GM12875 (cell line): ENCODE data around the gene EPN3.

Source experiments
- H3K4me3 ChIP-seq: one replicate; pipeline ENCODE4 v1.5.1; 2011; ENCODE audit warnings: low read depth, low read length, control low read depth
- TF ChIP-seq, protein P1 (sequence below): IDR thresholded peaks from 2 replicates; pipeline ENCODE4 v1.5.1; 2011; ENCODE audit warnings: low read depth, mild to moderate bottlenecking, control low read depth, inconsistent platforms, low read length, moderate library complexity, borderline replicate concordance; ENCODE audit not compliant: insufficient read depth

Gene EPN3

GRCh38 chr17:50583641-50584040, 51.1 kb downstream of the EPN3 start:
- H3K4me3 ChIP-seq: no peak overlapping the region
- TF ChIP-seq, protein P1, sequence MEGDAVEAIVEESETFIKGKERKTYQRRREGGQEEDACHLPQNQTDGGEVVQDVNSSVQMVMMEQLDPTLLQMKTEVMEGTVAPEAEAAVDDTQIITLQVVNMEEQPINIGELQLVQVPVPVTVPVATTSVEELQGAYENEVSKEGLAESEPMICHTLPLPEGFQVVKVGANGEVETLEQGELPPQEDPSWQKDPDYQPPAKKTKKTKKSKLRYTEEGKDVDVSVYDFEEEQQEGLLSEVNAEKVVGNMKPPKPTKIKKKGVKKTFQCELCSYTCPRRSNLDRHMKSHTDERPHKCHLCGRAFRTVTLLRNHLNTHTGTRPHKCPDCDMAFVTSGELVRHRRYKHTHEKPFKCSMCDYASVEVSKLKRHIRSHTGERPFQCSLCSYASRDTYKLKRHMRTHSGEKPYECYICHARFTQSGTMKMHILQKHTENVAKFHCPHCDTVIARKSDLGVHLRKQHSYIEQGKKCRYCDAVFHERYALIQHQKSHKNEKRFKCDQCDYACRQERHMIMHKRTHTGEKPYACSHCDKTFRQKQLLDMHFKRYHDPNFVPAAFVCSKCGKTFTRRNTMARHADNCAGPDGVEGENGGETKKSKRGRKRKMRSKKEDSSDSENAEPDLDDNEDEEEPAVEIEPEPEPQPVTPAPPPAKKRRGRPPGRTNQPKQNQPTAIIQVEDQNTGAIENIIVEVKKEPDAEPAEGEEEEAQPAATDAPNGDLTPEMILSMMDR: no peak

GRCh38 chr17:50584116-50584515, 51.6 kb downstream of the EPN3 start:
- TF ChIP-seq, protein P1: no peak

GRCh38 chr17:50584749-50585148, 52.2 kb downstream of the EPN3 start:
- TF ChIP-seq, protein P1: no peak
- H3K4me3 ChIP-seq: no peak overlapping the region

More at GRCh38 chr17:50584116-50584515, 51.6 kb downstream of the EPN3 start:
- H3K4me3 ChIP-seq: no peak overlapping the region

GRCh38 chr17:50585346-50585745, 52.8 kb downstream of the EPN3 start:
- TF ChIP-seq, protein P1: no peak
- no peak overlapping the region for H3K4me3 ChIP-seq

- no peak overlapping the region for H3K4me3 ChIP-seq
- TF ChIP-seq, protein P1: no peak
Measured at GRCh38 chr17:50585891-50586290, 53.4 kb downstream of the EPN3 start.

- TF ChIP-seq, protein P1: no peak
- H3K4me3 ChIP-seq: no peak overlapping the region
Measured at GRCh38 chr17:50586421-50587247, 54.1 kb downstream of the EPN3 start.

DNA sequence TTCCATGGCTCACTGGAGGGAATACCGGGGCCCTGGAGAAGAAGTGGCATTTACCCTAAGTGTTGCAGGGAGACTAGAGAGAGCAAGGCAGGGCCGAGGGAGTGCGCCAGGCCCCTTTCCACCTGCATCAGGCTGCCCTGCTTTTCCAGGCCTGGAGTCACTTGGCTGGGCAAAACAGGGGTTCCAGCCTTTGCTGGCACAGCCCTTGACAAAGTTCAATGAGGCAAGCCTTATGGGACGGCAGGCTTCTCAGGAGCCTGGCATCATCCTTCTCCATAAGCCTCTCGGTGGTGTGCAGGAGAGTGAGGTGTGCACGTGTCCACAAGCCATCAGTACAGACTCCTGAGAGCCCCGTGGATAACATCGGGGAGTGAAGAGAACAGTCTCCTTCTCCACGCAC, 55.0 kb downstream of the EPN3 start:
- H3K4me3 ChIP-seq: no peak overlapping the region
- TF ChIP-seq, protein P1: no peak
